ENCODE results near the gene SLC36A4.
"Not testable (repeated sequence)": the region's sequence is repeated elsewhere in the genome, so short reads cannot be mapped to it uniquely, and the experiment has no call there.

Gene SLC36A4

DNA sequence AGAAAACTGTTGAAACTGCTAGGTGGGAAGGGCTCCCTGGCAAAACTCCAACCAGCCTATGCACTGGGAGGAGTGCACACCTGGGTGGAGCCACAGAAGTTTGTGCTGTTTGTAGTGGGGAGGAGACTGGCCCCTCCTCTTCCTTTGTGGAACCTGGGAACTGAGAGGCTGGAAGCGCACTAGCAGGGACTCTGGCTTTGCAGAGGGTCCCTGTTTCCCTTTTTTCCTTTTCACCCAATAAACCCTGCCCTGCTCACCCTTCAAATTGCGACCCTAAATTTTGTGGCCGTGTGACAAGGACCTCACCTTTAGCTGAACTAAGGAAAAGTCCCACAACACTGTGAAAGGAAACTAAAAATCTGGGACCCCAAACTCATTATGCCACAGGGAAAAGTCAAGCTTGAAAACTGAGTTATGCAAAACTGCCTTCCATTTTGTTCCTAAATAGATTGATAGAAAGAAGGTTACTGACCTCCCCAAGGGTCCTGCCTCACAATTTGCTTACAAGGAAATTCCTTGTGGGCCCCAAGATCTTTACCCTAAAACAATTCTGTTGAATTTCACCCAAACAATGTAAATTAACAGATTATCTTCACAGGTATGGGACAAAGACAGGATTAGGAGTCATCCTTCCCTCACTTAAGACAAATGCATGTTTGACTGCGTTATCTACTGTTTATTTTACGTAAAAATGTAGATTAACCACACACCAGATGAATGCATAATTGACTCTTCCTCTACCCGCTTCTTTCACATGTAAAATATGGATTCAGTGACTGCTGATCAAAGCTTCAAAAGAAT lies 81.0 kb downstream of the SLC36A4 start:
- Histone ChIP-seq H3K27me3 (ENCODE audit: control insufficient read depth, low read length) (no peaks in the 10 kb centered on the region), H3K27ac (ENCODE audit: low read depth, low read length) (no peak overlapping the region), H3F3A (ENCODE audit: control insufficient read depth, insufficient read depth) (no peaks in the 10 kb centered on the region), H4K20me1 (ENCODE audit: control insufficient read depth, insufficient read depth, low read depth, low read length) (no peaks in the 10 kb centered on the region), H3K79me2 (ENCODE audit: control insufficient read depth, low read length) (no peaks in the 10 kb centered on the region), H3K4me2 (ENCODE audit: low read length) (no peak overlapping the region), H3K36me3 (ENCODE audit: control insufficient read depth, low read length) (no peaks in the 10 kb centered on the region), H3K9me3 (ENCODE audit: control insufficient read depth, insufficient read depth, low read length) (no peaks in the 10 kb centered on the region), H3K4me3 (ENCODE audit: low read length) (no peak overlapping the region), H3K9me2 (replicated peaks; ENCODE audit: control insufficient read depth, low read length) (no peaks in the 10 kb centered on the region), H3K4me1 (ENCODE audit: control insufficient read depth, low read length) (no peaks in the 10 kb centered on the region)
- TF ChIP-seq EZH2phosphoT487 (IDR thresholded peaks at IDR 0.05; ENCODE audit: borderline replicate concordance, low read length), result no peak
- TF ChIP-seq, protein P1, sequence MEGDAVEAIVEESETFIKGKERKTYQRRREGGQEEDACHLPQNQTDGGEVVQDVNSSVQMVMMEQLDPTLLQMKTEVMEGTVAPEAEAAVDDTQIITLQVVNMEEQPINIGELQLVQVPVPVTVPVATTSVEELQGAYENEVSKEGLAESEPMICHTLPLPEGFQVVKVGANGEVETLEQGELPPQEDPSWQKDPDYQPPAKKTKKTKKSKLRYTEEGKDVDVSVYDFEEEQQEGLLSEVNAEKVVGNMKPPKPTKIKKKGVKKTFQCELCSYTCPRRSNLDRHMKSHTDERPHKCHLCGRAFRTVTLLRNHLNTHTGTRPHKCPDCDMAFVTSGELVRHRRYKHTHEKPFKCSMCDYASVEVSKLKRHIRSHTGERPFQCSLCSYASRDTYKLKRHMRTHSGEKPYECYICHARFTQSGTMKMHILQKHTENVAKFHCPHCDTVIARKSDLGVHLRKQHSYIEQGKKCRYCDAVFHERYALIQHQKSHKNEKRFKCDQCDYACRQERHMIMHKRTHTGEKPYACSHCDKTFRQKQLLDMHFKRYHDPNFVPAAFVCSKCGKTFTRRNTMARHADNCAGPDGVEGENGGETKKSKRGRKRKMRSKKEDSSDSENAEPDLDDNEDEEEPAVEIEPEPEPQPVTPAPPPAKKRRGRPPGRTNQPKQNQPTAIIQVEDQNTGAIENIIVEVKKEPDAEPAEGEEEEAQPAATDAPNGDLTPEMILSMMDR (IDR thresholded peaks at IDR 0.05; ENCODE audit: low read depth, low read length, poor library complexity, severe bottlenecking), result no peak

DNA sequence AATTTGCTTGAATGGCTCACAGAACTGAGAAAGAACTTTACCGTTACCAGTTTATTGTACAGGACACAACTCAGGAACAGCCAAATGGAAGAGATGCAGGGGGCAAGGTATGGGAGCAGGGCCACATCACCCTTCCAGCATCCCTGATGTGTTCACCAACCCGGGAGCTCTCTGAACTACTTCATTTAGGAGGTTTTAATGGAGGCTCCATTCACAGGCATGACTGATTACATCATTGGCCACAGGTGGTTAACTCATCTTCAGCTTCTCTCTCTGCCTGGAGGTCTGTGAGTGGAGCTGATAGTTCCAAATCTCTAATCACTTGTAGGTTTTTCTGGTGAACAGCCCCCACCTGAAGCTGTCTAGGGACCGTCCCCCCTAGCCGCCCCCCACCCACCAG lies 83.5 kb downstream of the SLC36A4 start:
- TF ChIP-seq, protein P1 (IDR thresholded peaks at IDR 0.05; ENCODE audit: low read depth, low read length, poor library complexity, severe bottlenecking), result no peak
- TF ChIP-seq EZH2phosphoT487 (IDR thresholded peaks at IDR 0.05; ENCODE audit: borderline replicate concordance, low read length), result no peak

DNA sequence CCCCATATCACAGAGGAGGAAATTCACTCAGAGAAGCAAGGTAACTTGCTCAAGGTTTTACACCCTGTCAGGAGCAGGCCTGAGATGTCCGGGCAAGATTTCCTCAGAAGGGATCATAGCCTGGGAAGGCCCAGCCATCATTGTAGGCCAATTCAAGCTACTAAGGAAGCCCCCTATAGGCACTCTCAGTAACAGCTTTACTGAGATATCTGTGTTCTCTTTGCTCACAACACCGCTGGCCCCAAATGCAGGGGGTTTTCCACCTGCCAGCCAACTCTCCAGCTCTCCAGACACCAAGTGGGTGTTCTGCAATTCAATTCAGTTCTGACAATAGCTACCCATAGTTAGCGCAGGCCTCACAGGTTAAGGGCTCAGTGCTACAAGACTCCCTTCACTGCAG lies 84.0 kb downstream of the SLC36A4 start:
- H3K27me3 ChIP-seq (ENCODE audit: control insufficient read depth, low read length), result no peaks in the 10 kb centered on the region
- TF ChIP-seq, protein P1 (IDR thresholded peaks at IDR 0.05; ENCODE audit: low read depth, low read length, poor library complexity, severe bottlenecking), result no peak
- TF ChIP-seq EZH2phosphoT487 (IDR thresholded peaks at IDR 0.05; ENCODE audit: borderline replicate concordance, low read length), result no peak
- H4K20me1 ChIP-seq (ENCODE audit: control insufficient read depth, insufficient read depth, low read depth, low read length), result no peaks in the 10 kb centered on the region
- H3K9me2 ChIP-seq (replicated peaks; ENCODE audit: control insufficient read depth, low read length), result no peaks in the 10 kb centered on the region
- no peak overlapping the region for H3K4me2 ChIP-seq (ENCODE audit: low read length)
- H3K79me2 ChIP-seq (ENCODE audit: control insufficient read depth, low read length), result no peaks in the 10 kb centered on the region
- no peaks in the 10 kb centered on the region for H3F3A ChIP-seq (ENCODE audit: control insufficient read depth, insufficient read depth)
- no peaks in the 10 kb centered on the region for H3K4me1 ChIP-seq (ENCODE audit: control insufficient read depth, low read length)
- H3K9me3 ChIP-seq (ENCODE audit: control insufficient read depth, insufficient read depth, low read length), result no peaks in the 10 kb centered on the region
- no peak overlapping the region for H3K27ac ChIP-seq (ENCODE audit: low read depth, low read length)
- H3K4me3 ChIP-seq (ENCODE audit: low read length), result no peak overlapping the region
- no peaks in the 10 kb centered on the region for H3K36me3 ChIP-seq (ENCODE audit: control insufficient read depth, low read length)

More for the DNA sequence above, 83.5 kb downstream of the SLC36A4 start:
- Histone ChIP-seq H3K9me2 (replicated peaks; ENCODE audit: control insufficient read depth, low read length) (no peaks in the 10 kb centered on the region), H3K27me3 (ENCODE audit: control insufficient read depth, low read length) (no peaks in the 10 kb centered on the region), H4K20me1 (ENCODE audit: control insufficient read depth, insufficient read depth, low read depth, low read length) (no peaks in the 10 kb centered on the region), H3K4me3 (ENCODE audit: low read length) (no peak overlapping the region), H3K9me3 (ENCODE audit: control insufficient read depth, insufficient read depth, low read length) (no peaks in the 10 kb centered on the region), H3K4me2 (ENCODE audit: low read length) (no peak overlapping the region), H3F3A (ENCODE audit: control insufficient read depth, insufficient read depth) (no peaks in the 10 kb centered on the region), H3K27ac (ENCODE audit: low read depth, low read length) (no peak overlapping the region), H3K79me2 (ENCODE audit: control insufficient read depth, low read length) (no peaks in the 10 kb centered on the region), H3K4me1 (ENCODE audit: control insufficient read depth, low read length) (no peaks in the 10 kb centered on the region), H3K36me3 (ENCODE audit: control insufficient read depth, low read length) (no peaks in the 10 kb centered on the region)

DNA sequence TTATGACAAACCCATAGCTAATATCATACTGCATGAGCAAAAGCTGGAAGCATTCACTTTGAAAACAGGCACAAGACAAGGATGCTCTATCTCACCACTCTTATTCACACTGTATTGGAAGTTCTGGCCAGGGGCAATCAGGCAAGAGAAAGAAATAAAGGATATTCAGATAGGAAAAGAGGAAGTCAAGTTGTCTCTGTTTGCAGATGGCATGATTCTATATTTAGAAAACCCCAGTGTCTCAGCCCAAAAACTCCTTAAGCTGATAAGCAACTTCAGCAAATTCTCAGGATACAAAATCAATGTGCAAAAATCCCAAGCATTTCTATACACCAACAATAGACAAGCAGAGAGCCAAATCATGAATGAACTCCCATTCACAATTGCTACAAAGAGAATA lies 86.6 kb downstream of the SLC36A4 start:
- H3K9me3 ChIP-seq (ENCODE audit: control insufficient read depth, insufficient read depth, low read length); H3F3A ChIP-seq (ENCODE audit: control insufficient read depth, insufficient read depth); H3K4me2 ChIP-seq (ENCODE audit: low read length): not testable (repeated sequence)

More for the DNA sequence above, 86.6 kb downstream of the SLC36A4 start:
- H3K36me3 ChIP-seq (ENCODE audit: control insufficient read depth, low read length); H3K27ac ChIP-seq (ENCODE audit: low read depth, low read length); H3K9me2 ChIP-seq (replicated peaks; ENCODE audit: control insufficient read depth, low read length); H3K4me1 ChIP-seq (ENCODE audit: control insufficient read depth, low read length); H3K27me3 ChIP-seq (ENCODE audit: control insufficient read depth, low read length); H3K4me3 ChIP-seq (ENCODE audit: low read length); H3K79me2 ChIP-seq (ENCODE audit: control insufficient read depth, low read length); H4K20me1 ChIP-seq (ENCODE audit: control insufficient read depth, insufficient read depth, low read depth, low read length): not testable (repeated sequence)
